Activated CD8-positive, alpha-beta T cell treated with anti-CD3 and anti-CD28 coated beads, Interleukin-2, amount 10 ng/mL, durations not matched to agents 7 days and 5 days (primary cell): ENCODE results near the gene RSU1. TPM values are rescaled to one million over a fixed set of nuclear protein-coding genes. Genes with fewer than 3 reads are reported as not detected.

ENCODE experiments used
- ATAC-seq: fragments of 150-1000 bp; cut with Tn5 transposase; one replicate; pipeline ENCODE4 v1.10.0; 2021; ENCODE audit warnings: moderate library complexity
- CTCF ChIA-PET: fragments of 350-600 bp; sonication (Branson Sonifier 250); formaldehyde crosslinking; loops from one replicate; lab custom pipeline; 2021; ENCODE audit warnings: antibody characterized with exemption; lab: Charles Lee
- POLR2A ChIA-PET: fragments of 350-600 bp; sonication (Branson Sonifier 250); formaldehyde crosslinking; loops from one replicate; lab custom pipeline; 2021; ENCODE audit warnings: antibody characterized with exemption; lab: Charles Lee
- DNase-seq: peaks from one replicate; pipeline ENCODE4 v3.0.0-alpha.2; 2020
- H3K27ac Mint-ChIP-seq: one replicate; pipeline ENCODE4 v1.8.0; 2021; ENCODE audit warnings: mild to moderate bottlenecking, mixed read lengths
- H3K27me3 Mint-ChIP-seq: one replicate; pipeline ENCODE4 v1.8.0; 2021; ENCODE audit warnings: low read depth, mixed read lengths
- H3K36me3 Mint-ChIP-seq: one replicate; pipeline ENCODE4 v1.8.0; 2021; ENCODE audit warnings: low read depth, mixed read lengths
- H3K4me1 Mint-ChIP-seq: one replicate; pipeline ENCODE4 v1.8.0; 2021; ENCODE audit warnings: low read depth, mixed read lengths
- H3K4me3 Mint-ChIP-seq: one replicate; pipeline ENCODE4 v1.8.0; 2021; ENCODE audit warnings: mild to moderate bottlenecking, mixed read lengths
- H3K9me3 Mint-ChIP-seq: one replicate; pipeline ENCODE4 v1.8.0; 2022; ENCODE audit warnings: mixed read lengths; ENCODE audit not compliant: insufficient read depth
- total RNA-seq, 2 experiments: library from RNA; stranded (reverse); gene quantifications; one replicate each; pipeline ENCODE4 v1.2.3, GENCODE V29; 2021

The RSU1 gene
- total RNA-seq, 2 experiments from 2014 or later, result 71.9 to 74.1 TPM

DNA sequence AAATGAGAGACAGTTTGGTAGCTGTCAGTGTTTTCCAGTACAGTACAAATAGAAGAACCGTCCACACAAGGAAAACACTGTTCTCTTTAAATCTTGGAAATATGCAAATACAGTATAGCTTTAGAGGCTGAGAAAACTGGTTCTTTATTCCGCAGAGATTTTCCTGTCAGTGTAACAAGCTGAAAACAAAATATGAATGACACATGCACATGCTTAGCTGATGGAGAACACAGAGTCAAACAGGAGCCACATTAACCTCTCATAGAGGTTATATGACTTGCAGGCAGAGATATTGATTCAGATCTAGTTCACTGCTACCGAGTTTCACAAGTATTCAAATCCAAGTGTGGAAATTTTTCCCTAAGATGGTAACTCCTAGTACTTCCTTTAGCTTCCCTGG is 160.3 kb downstream of the RSU1 start:
- ChIA-PET CTCF (no interaction called here), POLR2A (no interaction called here)
- Mint-ChIP-seq H3K27ac (no peak overlapping the region), H3K27me3 (no peaks in the 10 kb centered on the region), H3K36me3 (no peaks in the 10 kb centered on the region), H3K4me3 (no peak overlapping the region), H3K9me3 (no peaks in the 10 kb centered on the region), H3K4me1 (no peaks in the 10 kb centered on the region)
- ATAC-seq (no peak), DNase-seq (no peak)

DNA sequence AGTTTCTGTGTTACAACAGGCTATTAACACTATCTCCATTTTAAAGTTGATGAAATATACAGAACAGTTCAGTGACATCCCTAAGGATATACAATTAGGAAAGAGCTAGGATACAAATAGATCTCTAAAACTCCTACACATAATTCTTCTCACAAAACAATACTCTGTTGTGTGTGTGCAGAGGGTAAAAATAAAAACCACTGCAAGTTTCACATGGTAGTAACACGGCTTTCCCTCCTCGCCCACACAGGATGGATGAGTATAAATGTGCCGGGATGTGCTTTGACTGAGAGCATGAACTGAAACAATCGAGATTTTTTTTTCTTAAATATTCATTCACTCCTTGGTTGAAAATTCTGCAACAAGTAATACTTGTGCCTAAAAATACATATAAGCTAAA is 164.0 kb downstream of the RSU1 start:
- H3K36me3 Mint-ChIP-seq, result no peaks in the 10 kb centered on the region
- H3K27me3 Mint-ChIP-seq, result no peaks in the 10 kb centered on the region
- H3K4me3 Mint-ChIP-seq, result no peak overlapping the region
- H3K27ac Mint-ChIP-seq, result no peak overlapping the region
- H3K9me3 Mint-ChIP-seq, result no peaks in the 10 kb centered on the region
- CTCF ChIA-PET, result interaction anchor here (0.7 kb wide), 1 partner anchor 9 kb away, joined by 3 read pairs; no protein-coding TSS in a partner anchor
- ATAC-seq, result no peak
- no peaks in the 10 kb centered on the region for H3K4me1 Mint-ChIP-seq
- POLR2A ChIA-PET, result no interaction called here
- no peak for DNase-seq

DNA sequence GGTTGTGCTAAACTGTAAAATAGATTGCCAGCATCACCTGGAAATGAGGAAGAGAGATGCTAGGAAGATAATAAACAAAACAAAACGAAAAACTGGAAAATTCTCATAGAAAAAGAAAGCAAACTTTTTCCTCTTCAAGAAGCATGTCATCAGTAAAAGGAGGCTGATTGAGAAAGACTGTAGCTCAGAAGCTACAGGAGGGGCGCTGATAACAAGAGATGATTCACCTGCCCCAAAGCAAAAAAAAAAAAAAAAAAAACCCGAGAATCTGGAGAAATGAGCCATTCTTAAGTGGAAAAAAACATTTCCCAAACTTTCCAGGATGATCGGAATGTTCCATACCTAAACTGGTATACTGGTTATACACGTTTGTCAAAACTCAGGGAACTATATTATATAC is 165.1 kb downstream of the RSU1 start:
- DNase-seq (no peak), ATAC-seq (no peak)
- Mint-ChIP-seq H3K9me3 (no peaks in the 10 kb centered on the region), H3K4me1 (peaks cover 4% of the 10 kb centered on the region), H3K27me3 (no peaks in the 10 kb centered on the region), H3K27ac (no peak overlapping the region), H3K36me3 (no peaks in the 10 kb centered on the region), H3K4me3 (no peak overlapping the region)
- CTCF ChIA-PET, result no interaction called here
- POLR2A ChIA-PET, result no interaction called here

DNA sequence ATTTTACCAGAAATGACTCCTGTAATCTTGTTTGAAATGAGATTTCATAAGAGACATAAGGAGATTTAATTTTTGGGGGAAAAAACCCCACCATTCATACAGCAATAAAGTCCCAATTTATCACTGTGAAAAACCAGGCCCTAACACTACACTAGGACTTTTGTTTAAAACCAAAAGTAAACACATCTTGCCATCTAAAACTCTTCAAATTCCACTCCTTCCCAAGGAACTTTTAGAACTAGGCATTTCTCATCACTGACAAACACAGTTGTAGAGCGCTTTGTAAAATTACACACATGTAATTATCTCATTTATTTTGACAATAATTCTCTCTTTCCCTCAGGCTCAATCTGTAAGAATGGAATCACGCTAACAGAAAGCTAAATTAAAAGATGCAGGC is 167.5 kb downstream of the RSU1 start:
- DNase-seq (no peak), ATAC-seq (no peak)
- no peaks in the 10 kb centered on the region for H3K36me3 Mint-ChIP-seq
- ChIA-PET POLR2A (no interaction called here), CTCF (no interaction called here)
- H3K27ac Mint-ChIP-seq, result no peak overlapping the region
- no peaks in the 10 kb centered on the region for H3K9me3 Mint-ChIP-seq
- peaks cover 5% of the 10 kb centered on the region for H3K4me1 Mint-ChIP-seq
- H3K27me3 Mint-ChIP-seq, result no peaks in the 10 kb centered on the region
- H3K4me3 Mint-ChIP-seq, result no peak overlapping the region

DNA sequence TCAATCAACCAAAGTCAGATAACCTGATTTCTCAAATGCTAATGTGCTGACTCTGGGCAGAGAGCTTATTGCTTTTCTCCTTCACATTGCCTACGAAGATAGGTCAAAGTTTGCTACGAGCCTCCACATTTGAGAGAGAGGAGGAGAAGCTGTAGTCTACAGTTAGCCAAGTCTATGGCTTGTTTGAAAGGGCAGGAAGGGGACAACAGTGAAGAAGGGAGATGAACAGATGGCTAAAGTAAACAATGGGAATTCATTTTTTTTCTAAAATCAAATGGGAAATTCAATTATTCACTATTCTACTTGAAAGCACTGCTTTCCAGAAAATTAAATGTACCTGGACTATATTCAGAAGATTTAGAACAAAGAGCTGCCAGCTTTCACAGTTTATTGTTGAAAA is 168.9 kb downstream of the RSU1 start:
- ATAC-seq, result no peak
- no peaks in the 10 kb centered on the region for H3K9me3 Mint-ChIP-seq
- ChIA-PET CTCF (no interaction called here), POLR2A (no interaction called here)
- H3K4me3 Mint-ChIP-seq, result no peak overlapping the region
- H3K27me3 Mint-ChIP-seq, result no peaks in the 10 kb centered on the region
- peaks cover 5% of the 10 kb centered on the region for H3K4me1 Mint-ChIP-seq
- no peak for DNase-seq
- H3K36me3 Mint-ChIP-seq, result no peaks in the 10 kb centered on the region
- no peak overlapping the region for H3K27ac Mint-ChIP-seq

DNA sequence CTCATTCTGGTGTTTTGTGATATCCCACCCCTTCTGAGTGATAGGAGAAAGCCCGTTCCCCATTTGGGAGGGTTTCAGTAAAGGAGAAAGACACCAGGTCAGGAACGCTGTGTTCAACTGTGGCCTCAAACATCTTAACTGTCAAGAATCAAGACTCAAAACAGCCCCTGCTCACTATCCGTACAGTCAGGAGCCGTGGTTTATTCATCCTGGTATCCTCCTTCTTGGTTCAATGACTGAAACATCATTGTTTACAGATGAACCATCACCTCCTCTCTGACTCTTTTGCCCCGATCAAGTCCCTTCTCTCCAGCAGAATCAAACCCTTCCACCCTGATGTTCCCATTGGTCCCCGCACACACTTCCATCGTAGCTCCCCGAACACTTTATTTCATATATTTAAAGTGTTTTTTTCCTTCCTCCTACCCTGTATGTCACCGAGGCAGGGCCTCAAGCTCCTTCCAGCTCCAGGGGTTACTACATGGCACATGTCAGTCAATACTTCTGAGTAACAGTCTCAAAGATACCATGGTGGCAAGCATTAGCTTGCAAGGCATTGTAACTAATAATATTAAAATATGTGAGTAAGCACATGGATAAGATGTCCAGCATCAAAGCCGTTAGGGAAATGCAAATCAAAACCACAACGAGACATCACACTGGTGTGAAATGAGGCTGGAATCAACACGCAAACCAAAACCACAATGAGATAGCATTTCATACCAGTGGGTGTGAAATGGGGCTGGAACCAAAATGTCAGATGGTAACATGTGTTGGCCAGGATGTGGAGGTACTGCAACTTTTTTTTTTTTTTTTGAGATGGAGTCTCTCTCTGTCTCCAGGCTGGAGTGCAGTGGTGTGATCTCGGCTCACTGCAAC is 170.8 kb downstream of the RSU1 start:
- Mint-ChIP-seq H3K4me3 (no peak overlapping the region), H3K9me3 (no peaks in the 10 kb centered on the region), H3K4me1 (peaks cover 5% of the 10 kb centered on the region), H3K36me3 (no peaks in the 10 kb centered on the region), H3K27me3 (no peaks in the 10 kb centered on the region), H3K27ac (no peak overlapping the region)
- CTCF ChIA-PET, result no interaction called here
- ATAC-seq (no peak), DNase-seq (no peak)
- POLR2A ChIA-PET, result no interaction called here

DNA sequence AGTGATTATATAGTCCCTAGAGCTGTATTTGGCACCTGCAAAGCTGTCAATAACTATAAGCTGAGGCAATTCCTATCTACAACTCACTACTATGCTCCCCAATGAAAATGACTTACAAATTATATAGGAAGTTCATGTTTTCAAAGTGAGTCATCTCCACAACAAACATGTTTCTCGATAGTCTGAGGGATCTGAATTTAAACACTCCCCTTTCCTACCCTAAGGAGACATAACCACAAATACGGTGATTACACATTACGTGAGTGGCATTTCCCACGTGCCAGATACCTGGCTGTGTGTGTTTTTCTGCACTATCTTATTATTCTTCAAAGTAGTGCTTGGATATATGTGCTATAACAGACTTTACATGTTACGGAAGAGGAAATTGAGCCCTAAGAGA is 173.1 kb downstream of the RSU1 start:
- no peak for ATAC-seq
- Mint-ChIP-seq H3K27me3 (no peaks in the 10 kb centered on the region), H3K27ac (no peak overlapping the region), H3K4me3 (no peak overlapping the region), H3K9me3 (no peaks in the 10 kb centered on the region), H3K36me3 (no peaks in the 10 kb centered on the region), H3K4me1 (peaks cover 5% of the 10 kb centered on the region)
- DNase-seq, result no peak
- CTCF ChIA-PET, result no interaction called here
- POLR2A ChIA-PET, result no interaction called here

DNA sequence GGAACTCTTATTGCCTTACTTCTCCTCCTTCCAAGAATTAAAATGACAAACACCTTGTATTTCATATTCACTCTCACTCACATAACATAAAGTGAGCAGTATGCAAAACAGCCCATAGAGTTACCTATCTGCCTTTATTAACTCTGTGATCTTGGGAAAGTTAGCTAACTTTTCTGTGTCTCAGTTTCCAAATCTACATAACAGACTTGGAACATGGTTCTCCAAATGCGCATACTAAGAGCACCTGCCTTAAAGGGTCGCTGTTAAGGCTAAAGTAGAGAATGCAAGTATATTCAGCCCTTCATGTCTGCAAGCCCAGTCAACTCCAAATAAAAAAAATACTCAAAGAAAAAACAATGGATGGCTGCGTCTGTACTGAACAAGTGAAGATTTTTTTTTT is 173.7 kb downstream of the RSU1 start:
- no peak for ATAC-seq
- no peak for DNase-seq
- Mint-ChIP-seq H3K27me3 (no peaks in the 10 kb centered on the region), H3K9me3 (no peaks in the 10 kb centered on the region), H3K27ac (no peak overlapping the region), H3K4me1 (peaks cover 5% of the 10 kb centered on the region), H3K4me3 (no peak overlapping the region), H3K36me3 (no peaks in the 10 kb centered on the region)
- POLR2A ChIA-PET, result no interaction called here
- CTCF ChIA-PET, result no interaction called here

DNA sequence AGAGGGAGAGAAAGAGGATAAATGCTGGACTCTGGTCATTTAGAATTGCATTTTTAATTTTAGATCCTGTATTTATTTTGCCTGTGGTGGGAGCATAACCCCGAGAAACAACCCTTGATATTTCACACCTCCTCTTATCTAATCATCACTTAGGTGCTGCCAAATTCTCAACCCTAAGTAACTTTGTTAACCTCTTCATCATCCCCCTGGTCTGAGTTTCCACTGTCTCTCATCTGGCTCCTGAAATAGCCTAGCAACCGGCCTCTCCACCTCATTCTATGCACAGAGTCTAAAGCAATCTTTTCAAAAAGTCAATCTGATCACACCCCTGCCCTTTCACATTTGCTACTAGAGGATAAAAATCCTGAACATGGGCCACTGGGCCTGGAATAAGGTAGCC is 177.1 kb downstream of the RSU1 start:
- Mint-ChIP-seq H3K4me1 (no peaks in the 10 kb centered on the region), H3K36me3 (no peaks in the 10 kb centered on the region), H3K9me3 (no peaks in the 10 kb centered on the region), H3K4me3 (no peak overlapping the region), H3K27me3 (no peaks in the 10 kb centered on the region), H3K27ac (no peak overlapping the region)
- DNase-seq (no peak), ATAC-seq (no peak)
- ChIA-PET CTCF (no interaction called here), POLR2A (no interaction called here)

DNA sequence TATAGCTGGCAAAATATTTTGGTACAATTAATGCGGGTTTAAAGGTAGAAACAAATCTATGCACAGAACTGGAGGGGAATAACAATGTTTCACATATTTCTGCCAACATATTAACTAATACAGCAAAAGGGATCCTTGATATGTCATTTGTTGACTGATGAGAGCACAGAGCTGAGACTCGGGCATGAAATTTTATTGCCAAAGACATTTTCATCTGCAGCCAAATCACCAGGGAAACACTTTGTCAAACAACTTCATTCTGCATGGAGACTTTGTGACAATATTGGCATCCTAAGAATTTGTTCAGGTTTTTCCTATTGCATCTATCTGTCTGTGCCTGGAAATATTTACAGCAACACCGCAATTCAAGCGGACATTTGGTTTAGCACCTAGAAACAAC is 177.8 kb downstream of the RSU1 start:
- no peak for DNase-seq
- H3K27ac Mint-ChIP-seq, result no peak overlapping the region
- no peaks in the 10 kb centered on the region for H3K27me3 Mint-ChIP-seq
- ChIA-PET CTCF (interaction anchor here (1.2 kb wide), 1 partner anchor 161 kb away, joined by 3 read pairs; no protein-coding TSS in a partner anchor), POLR2A (no interaction called here)
- H3K9me3 Mint-ChIP-seq, result no peaks in the 10 kb centered on the region
- no peaks in the 10 kb centered on the region for H3K36me3 Mint-ChIP-seq
- no peak for ATAC-seq
- no peak overlapping the region for H3K4me3 Mint-ChIP-seq
- H3K4me1 Mint-ChIP-seq, result no peaks in the 10 kb centered on the region

DNA sequence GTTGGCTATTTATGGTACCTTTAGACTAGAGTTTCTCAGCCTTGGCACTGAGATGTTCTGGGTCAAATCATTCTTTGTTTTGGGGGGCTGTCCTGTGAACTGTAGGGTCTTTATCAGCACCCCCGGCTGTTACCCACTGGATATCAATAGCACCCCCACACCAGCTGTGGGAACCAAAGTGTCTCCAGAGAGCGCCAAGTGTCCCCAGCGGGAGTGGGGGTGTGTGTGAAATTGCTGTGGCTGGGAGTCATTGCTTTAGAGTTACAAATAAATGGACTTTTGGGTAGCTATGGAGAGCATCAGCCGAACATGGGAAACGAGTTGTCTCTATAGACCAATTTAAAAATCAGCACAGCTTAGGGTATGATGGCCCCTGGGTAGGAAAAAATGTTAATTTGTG is 184.2 kb downstream of the RSU1 start:
- no peaks in the 10 kb centered on the region for H3K4me1 Mint-ChIP-seq
- H3K9me3 Mint-ChIP-seq, result no peaks in the 10 kb centered on the region
- H3K27me3 Mint-ChIP-seq, result no peaks in the 10 kb centered on the region
- ChIA-PET CTCF (no interaction called here), POLR2A (no interaction called here)
- no peak overlapping the region for H3K4me3 Mint-ChIP-seq
- DNase-seq, result no peak
- ATAC-seq, result no peak
- no peaks in the 10 kb centered on the region for H3K36me3 Mint-ChIP-seq
- H3K27ac Mint-ChIP-seq, result no peak overlapping the region

DNA sequence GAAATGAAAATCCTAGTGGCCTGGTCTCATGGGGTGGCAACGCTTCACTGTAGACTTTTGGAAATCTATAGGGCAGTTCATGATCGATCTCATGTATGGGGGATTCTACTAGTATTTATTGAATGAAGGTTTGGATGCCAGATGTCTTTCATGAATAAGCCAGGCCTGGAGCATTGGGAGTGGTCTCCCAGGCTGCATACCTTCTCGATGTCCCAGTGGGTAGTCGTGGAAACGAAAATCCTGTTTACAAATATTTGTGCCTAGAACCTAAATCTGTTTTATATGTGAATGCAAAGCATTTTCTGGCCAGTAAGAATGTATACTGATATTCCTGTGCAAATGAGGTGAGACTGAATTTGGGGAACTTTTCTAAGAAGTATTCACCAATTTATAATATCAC is 190.5 kb downstream of the RSU1 start:
- CTCF ChIA-PET, result no interaction called here
- Mint-ChIP-seq H3K36me3 (no peaks in the 10 kb centered on the region), H3K27ac (no peak overlapping the region), H3K4me1 (no peaks in the 10 kb centered on the region), H3K27me3 (no peaks in the 10 kb centered on the region), H3K9me3 (no peaks in the 10 kb centered on the region), H3K4me3 (no peak overlapping the region)
- ATAC-seq, result no peak
- POLR2A ChIA-PET, result no interaction called here
- DNase-seq, result no peak

DNA sequence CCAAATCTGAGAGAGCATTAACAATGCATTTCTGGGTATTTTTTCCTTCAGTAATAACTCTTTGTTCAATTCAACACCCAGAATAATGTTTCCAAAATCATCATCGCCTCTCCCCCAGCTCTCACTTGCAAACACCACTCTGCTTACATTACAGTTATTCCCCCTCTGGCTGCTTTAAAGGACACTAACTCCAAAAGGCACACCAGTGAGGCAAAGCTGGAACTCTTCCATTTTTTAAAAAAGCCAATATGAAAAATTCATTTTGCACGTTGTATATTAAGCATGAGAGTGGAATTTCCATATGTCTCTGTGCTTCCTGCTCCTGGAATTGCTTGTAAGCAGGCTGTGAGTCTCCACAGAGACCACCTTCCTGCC is 204.3 kb downstream of the RSU1 start:
- Mint-ChIP-seq H3K4me3 (no peak overlapping the region), H3K27me3 (no peaks in the 10 kb centered on the region), H3K4me1 (no peaks in the 10 kb centered on the region), H3K27ac (no peak overlapping the region), H3K9me3 (peaks cover 17% of the 10 kb centered on the region), H3K36me3 (peaks cover 2% of the 10 kb centered on the region)
- ATAC-seq (no peak), DNase-seq (no peak)
- ChIA-PET CTCF (no interaction called here), POLR2A (no interaction called here)
